ENCODE data around the gene SPEN.

The SPEN gene

DNA sequence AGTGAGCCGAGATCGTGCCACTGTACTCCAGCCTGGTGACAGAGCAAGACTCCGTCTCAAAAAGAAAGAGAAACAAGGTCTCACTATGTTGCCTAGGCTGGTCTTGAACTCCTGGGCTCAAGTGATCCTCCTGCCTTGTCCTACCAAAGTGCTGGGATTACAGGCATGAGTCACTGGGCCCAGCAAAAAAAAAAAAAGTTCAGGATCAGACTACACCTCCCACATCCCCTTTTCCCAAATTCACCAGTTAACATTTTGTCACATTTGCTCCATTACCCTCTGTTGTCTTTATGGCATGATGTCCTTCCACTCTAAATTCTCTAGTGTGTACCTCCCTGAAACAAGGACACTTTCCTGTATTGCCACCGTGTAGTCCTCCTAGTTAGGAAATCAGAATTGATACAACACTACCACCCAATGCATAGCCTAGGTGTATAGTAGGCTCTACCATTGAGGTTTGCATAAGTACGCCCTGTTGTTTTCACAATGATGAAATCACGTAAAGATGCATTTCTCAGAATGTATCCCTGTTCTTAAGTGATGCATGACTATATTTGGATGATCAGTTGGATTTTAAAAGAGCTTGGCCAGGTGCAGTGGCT is 10.7 kb downstream of the SPEN start:
- DNase-seq (ENCODE audit: low read depth, low spot score), result no peak
- in situ Hi-C loops (cut with HindIII; ENCODE audit: low sequenced_read_pairs), result no loop called here

DNA sequence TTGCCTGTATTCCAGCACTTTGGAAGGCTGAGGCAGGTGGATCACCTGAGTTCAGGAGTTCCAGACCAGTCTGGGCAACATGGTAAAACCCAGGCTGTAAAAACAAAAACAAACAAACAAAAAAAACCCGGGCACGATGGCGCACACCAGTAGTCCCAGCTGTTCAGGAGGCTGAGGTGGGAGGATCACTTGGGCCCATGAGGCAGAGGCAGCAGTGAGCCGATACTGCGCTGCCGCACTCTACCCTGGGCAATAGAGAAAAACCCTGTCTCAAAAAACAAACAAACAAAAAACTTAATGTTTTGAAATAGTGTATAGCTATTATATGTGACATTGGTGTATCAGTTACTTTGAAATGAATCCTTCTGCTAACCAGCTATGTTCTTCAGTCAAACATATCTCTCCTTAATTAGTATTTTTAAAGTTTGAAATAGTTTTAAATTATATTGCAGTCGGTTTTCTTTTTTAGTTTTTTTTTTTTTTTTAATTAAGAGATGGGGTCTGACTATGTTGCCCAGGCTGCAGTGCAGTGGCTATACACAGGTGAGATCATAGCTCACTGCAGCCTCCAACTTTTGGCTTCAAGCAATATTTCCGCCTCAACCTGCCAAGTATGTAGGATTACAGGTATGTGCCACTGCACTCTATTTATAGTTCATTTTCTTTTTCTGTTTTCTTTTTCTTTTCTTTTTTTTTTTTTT is 11.3 kb downstream of the SPEN start:
- DNase-seq (ENCODE audit: low read depth, low spot score), result no peak
- no peak overlapping the region for H3K4me3 ChIP-seq (ENCODE audit: low read depth, low read length)
- in situ Hi-C loops (cut with HindIII; ENCODE audit: low sequenced_read_pairs), result no loop called here
- TF ChIP-seq, protein P1, sequence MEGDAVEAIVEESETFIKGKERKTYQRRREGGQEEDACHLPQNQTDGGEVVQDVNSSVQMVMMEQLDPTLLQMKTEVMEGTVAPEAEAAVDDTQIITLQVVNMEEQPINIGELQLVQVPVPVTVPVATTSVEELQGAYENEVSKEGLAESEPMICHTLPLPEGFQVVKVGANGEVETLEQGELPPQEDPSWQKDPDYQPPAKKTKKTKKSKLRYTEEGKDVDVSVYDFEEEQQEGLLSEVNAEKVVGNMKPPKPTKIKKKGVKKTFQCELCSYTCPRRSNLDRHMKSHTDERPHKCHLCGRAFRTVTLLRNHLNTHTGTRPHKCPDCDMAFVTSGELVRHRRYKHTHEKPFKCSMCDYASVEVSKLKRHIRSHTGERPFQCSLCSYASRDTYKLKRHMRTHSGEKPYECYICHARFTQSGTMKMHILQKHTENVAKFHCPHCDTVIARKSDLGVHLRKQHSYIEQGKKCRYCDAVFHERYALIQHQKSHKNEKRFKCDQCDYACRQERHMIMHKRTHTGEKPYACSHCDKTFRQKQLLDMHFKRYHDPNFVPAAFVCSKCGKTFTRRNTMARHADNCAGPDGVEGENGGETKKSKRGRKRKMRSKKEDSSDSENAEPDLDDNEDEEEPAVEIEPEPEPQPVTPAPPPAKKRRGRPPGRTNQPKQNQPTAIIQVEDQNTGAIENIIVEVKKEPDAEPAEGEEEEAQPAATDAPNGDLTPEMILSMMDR (IDR thresholded peaks at IDR 0.05; ENCODE audit: low read depth, low read length), result no peak

More for the DNA sequence above, 10.7 kb downstream of the SPEN start:
- TF ChIP-seq, protein P1 (IDR thresholded peaks at IDR 0.05; ENCODE audit: low read depth, low read length), result no peak
- no peak overlapping the region for H3K4me3 ChIP-seq (ENCODE audit: low read depth, low read length)

DNA sequence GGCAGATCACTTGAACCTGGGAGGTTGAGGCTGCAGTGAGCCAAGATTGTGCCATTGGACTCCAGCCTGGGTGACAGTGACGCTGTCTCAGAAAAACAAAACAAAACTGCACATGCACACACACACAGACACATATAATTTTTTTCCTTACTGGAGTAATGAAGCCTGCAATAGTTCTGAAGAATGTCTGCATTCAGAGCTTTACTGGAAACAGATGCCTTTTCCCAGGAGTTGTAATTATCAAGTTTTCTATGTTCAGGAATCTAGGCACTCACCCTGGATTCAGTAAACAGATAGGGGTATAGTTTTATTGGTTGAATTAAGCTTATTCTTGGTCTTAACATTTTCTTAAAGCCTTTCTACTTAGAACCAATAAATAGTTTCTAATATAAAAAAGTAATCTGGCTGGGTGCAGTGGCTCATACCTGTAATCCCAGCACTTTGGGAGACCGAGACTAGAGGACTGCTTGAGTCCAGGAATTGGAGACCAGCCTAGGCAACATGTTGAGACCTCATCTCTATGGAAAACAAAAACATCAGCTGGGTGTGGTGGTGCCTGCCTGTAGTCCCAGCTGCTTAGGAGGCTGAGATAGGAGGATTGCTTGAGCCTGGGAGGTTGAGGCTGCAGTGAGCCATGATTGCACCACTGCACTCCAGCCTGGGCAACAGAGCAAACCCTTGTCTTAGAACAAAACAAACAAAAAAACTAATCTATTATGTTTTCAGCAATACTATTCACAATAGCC is 15.8 kb downstream of the SPEN start:
- TF ChIP-seq, protein P1 (IDR thresholded peaks at IDR 0.05; ENCODE audit: low read depth, low read length), result no peak
- in situ Hi-C loops (cut with HindIII; ENCODE audit: low sequenced_read_pairs), result no loop called here
- no peak for DNase-seq (ENCODE audit: low read depth, low spot score)
- no peak overlapping the region for H3K4me3 ChIP-seq (ENCODE audit: low read depth, low read length)

DNA sequence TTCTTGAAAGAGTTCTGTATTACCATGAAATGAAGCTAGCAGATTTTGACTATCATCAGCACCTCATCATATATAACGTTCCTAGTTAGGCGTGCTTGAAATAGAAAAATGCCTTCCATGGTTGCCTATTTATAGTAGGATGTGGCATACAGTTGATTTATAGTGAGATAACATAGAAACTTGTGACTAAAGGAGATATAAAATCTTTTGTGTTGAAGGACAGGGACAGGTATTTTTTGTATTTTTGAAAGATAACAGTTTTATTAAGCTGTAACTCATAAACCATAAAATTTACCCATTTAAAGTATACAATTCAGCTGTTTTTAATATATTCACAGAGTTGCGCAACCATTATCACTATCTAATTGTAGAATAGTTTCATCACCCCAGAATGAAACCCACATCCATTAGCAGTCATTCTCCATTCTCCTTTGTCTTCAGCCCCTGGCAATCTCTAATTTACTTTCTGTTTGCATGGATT is 19.3 kb downstream of the SPEN start:
- in situ Hi-C loops (cut with HindIII; ENCODE audit: low sequenced_read_pairs), result no loop called here
- TF ChIP-seq, protein P1 (IDR thresholded peaks at IDR 0.05; ENCODE audit: low read depth, low read length), result no peak
- DNase-seq (ENCODE audit: low read depth, low spot score), result no peak
- no peak overlapping the region for H3K4me3 ChIP-seq (ENCODE audit: low read depth, low read length)

DNA sequence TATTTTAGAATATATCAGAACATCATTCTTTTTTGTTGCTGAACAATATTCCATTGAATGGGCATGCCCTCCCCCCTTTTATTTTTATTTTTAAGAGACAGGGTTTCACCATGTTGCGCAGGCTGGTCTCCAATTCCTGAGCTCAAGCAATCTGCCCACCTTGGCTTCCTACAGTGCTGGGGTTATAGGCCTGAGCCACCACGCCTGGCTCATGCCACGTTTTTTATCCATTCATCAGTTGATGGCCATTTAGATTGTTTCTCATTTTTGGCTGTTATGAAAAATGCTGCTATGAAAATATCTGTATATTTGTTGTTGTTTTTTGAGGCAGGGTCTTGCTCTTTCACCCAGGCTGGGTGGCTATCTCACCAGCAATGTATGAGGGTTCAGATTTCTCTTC is 19.8 kb downstream of the SPEN start:
- in situ Hi-C loops (cut with HindIII; ENCODE audit: low sequenced_read_pairs), result no loop called here
- H3K4me3 ChIP-seq (ENCODE audit: low read depth, low read length), result no peak overlapping the region
- no peak for DNase-seq (ENCODE audit: low read depth, low spot score)
- TF ChIP-seq, protein P1 (IDR thresholded peaks at IDR 0.05; ENCODE audit: low read depth, low read length), result no peak

DNA sequence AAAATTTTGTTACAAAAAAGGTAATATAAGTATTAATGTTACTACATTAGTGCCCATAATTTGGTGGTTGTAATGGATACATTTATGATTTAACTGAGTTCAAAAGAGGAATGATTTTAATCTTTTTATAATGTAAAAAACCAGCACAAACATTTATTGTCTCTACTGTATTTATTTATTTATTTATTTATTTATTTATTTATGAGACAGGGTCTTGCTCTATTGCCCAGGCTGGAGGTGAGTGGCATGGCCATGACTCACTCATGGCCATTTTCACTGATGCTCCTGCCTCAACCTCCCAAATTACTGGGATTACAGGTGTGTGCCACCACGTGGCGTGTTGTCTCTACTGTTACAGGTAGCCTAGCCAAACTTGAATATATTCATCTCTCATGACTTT is 21.9 kb downstream of the SPEN start:
- no peak for DNase-seq (ENCODE audit: low read depth, low spot score)
- TF ChIP-seq, protein P1 (IDR thresholded peaks at IDR 0.05; ENCODE audit: low read depth, low read length), result no peak
- H3K4me3 ChIP-seq (ENCODE audit: low read depth, low read length), result no peak overlapping the region
- in situ Hi-C loops (cut with HindIII; ENCODE audit: low sequenced_read_pairs), result no loop called here

Data from astrocyte of the spinal cord (primary cell).